Fibroblast of skin of left biceps (primary cell): ENCODE data around the gene ENOSF1.
"Not testable (repeated sequence)": the region's sequence is repeated elsewhere in the genome, so short reads cannot be mapped to it uniquely, and the experiment has no call there.

ENCODE experiments used
- DNase-seq, 2 experiments: peaks; one replicate each; pipeline ENCODE4 v3.0.0-alpha.2; 2013; ENCODE audit warnings: low read depth in 2 of 2

The ENOSF1 gene

GRCh38 chr18:706405-706804, 6.0 kb downstream of the ENOSF1 start:
- no peak for DNase-seq

GRCh38 chr18:703213-703967, 9.0 kb downstream of the ENOSF1 start:
- peak in 1 of 2 experiments; percentile 32 for DNase-seq

GRCh38 chr18:697800-698199, 14.6 kb downstream of the ENOSF1 start:
- no peak for DNase-seq

DNA sequence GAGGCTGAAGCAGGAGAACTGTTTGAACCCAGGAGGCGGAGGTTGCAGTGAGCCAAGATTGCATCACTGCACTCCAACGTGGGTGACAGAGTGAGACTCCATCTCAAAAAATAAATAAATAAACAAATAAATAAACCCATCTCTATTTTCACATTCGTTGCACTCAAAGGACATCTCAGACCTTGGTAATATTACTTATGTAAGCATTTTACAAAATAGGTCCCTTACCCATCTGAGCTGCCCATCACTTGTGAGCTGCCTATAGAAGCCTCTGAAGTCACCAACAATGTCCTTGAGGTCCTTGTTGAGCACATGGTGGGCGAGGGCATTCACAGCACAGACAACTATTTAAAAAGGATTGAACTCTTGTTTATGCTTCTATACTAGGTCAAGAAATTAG, 15.4 kb downstream of the ENOSF1 start:
- DNase-seq: no peak

GRCh38 chr18:693466-694187, 18.8 kb downstream of the ENOSF1 start:
- no peak for DNase-seq

- DNase-seq: no peak
Observed at GRCh38 chr18:692824-693223, 19.6 kb downstream of the ENOSF1 start.

DNA sequence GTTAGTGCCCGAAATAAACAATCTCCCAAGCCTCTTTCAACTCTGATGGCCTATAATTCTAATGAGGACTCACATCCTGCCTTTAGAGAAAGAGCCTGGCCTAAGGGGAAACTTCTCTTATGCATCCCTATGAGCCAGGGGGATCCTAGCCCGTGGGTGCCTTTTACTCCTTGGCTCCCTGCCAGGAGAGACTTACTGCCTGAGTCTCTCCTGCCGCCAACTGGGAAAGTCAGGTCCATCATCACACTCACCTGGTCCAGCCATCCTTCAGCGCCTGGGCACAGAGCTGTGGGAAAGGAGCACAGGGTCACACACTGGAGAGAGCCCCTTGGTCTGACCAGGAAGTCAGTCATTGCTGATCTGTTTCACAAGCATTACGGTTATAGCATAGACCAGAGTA, 24.1 kb downstream of the ENOSF1 start:
- DNase-seq: no peak

DNA sequence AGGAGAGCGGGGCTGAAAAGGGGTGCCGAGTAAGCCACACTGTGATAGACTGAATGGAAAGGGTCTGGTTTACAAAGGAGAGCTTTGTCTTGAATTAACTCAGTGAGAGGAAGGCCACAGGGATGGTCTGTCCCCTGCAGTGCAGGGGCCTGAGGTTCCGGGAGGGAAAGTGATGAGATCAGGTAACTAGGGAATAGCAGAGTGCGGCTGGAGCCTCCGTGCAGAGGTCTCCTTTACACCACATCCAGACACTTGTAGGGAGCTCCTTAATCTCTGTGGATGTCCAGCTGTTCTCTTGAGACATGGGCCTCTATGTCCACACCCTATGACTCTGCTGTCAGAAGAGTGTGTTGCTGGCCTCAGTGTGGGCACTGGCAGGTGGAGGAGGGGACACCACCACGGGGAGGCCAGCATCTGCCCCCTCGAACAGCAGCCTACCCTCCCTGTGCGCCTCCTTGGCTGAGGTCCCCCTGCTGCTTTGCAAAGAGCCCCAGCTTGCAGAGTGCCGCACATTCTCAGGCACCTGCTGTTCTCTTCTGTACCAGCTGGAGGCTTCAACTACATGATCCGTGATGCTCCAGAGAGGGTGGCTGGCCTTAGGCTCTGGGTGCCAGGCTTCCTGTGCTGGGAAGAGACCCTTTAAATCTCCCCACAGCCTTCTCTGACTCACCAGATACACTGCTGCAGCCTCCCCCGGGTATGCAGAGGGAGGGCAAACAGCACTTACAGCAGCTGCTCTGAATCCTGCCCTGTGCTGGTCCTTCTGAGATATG, 25.9 kb downstream of the ENOSF1 start:
- DNase-seq: no peak

DNA sequence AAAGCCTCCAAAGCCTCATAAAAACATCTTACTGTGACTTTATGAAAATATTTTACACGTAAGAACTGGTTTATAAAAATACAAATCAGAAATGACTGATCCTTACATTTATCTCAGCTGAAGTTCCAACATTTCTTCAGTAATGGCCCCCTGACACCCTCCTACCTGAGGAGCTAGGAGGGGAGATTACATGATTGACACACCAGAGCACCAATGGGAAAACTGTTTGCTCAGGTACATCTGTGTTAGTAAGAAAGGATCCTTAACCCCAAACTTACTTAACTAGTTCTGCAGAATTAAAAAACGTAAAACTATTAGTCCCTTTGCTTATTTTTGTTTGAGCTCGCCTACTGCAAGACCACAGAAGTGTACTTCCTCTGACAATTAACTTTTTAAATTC, 27.0 kb downstream of the ENOSF1 start:
- no peak for DNase-seq

- no peak for DNase-seq
Observed at GRCh38 chr18:683531-683930, 28.9 kb downstream of the ENOSF1 start.

GRCh38 chr18:682833-683232, 29.6 kb downstream of the ENOSF1 start:
- no peak for DNase-seq

DNA sequence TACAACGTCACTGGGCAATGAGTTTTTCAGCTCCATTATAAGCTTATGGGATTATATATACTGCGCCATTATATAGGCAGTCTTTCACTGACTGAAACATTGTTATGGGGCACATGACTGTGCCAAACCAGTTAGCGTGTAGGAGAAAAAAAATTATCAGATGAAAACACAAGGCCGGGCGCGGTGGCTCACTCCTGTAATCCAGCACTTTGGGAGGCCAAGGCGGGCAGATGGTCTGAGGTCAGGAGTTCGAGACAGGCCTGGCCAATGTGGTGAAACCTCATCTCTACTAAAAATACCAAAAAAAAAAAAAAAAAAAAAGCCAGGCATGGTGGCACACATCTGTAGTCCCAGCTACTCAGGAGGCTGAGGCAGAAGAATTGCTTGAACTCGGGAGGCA, 30.0 kb downstream of the ENOSF1 start:
- DNase-seq: not testable (repeated sequence)

- no peak for DNase-seq
Observed at GRCh38 chr18:681985-682384, 30.4 kb downstream of the ENOSF1 start.

DNA sequence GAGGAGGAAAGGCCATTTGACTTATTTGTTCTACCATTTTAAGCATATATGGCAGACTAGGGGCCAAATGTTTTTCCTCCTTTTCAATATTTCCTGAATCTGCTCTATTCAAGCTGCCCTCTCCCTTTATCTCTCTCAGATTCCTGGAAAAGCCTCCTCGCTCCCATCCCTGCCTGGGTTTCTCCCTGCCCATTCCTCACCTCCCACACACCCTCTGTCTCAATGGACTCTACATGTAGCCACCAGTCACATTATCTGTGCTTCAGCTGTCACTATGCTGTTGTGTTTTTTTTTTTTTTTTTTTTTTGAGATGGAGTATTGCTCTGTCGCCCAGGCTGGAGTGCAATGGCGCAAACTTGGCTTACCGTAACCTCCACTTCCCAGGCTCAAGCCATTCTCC, 32.0 kb downstream of the ENOSF1 start:
- DNase-seq: no peak

DNA sequence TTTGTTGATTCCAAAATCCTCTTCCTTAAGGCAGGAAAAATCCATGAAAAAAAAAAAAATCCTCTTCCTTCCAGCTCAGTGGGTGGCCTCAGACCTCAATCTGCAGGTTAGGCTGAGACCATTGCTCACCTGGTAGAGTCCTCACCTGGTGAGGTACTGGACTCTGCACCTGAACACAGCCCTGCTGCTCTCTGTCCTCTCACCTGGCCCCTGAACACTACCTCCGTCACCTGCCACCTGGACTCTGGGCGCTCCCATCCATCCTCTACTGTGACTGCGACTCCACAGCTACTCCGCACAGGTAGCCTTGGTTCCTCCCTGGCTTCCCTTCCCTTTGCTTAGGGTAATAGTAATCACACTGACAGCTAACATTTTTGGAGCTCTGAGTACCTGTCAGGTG, 32.9 kb downstream of the ENOSF1 start:
- DNase-seq: no peak

- DNase-seq: no peak
Observed at GRCh38 chr18:678482-679182, 33.8 kb downstream of the ENOSF1 start.

- no peak for DNase-seq
Observed at GRCh38 chr18:677951-678381, 34.5 kb downstream of the ENOSF1 start.

DNA sequence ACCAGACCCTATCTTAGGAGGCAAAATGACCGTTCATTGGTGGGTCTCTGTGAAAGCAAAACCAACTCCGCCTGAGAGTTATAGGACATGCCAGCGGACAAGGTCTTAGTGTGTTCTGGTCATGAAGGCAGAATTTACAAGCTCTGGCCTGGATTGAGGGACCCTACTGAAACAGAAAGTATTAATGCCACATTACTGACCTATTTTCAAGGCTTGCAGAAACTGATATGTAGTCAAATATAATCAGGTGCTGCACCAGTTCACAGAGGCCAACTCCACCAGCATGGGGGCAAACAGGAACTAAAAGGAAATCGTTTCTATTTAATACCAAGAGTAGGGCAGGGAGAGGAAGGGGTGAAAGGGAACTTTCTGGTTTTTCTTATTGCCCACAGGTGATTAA, 35.3 kb downstream of the ENOSF1 start:
- DNase-seq: no peak

DNA sequence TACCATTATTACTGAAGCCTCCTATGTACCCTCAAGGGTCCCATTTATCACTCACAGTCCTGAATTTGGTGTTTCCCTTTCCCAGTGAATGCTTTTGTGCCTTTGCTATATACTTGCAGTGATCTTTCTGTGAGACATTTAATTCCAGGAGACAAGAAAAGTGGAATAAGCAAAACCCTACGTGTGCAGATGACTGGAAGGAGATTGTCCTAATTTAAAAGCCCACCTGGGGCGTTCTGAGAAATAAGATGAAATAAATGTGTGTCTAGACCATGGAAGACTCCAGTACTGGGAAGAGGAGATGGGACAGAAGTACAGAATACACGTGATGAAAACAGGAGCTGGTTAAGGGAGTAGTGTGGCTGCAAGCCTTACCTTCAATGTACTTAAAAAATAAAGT, 35.7 kb downstream of the ENOSF1 start:
- no peak for DNase-seq

DNA sequence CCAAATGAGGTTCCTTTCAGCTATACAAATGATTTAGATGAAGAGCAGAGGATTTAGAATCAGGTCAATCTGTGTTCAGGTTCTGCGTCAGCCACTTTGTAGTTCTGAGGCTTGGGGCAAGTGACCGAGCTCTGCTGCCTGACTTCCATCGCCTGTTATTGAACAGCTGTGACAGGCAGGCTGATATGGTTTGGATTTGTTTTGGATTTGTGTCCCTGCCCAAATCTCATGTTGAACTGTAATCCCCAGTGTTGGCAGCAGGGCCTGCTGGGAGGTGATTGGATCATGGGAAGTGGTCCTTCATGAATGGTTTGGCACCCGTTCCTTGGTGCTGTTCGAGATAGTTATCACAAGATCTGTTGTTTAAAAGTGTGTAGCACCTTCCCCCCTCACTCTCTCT, 36.4 kb downstream of the ENOSF1 start:
- DNase-seq: no peak

DNA sequence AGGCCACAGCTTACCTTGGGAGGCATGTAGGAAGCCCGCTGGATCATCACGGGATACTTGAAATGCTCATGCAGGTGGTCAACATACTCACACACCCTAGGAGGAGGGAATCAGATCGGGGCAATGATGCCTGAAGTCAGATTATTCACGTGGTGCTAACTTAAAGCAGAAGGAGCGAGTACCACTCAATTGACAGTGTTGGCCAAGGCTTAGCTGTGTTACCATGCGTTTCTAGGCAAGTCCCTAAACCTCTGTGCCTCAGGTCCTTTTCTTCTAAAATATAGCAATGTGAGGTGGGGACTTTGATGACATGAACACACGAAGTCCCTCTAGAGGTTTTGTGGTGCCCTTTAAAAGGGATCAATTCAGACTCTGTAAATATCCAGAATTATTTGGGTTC, 37.1 kb downstream of the ENOSF1 start:
- no peak for DNase-seq

DNA sequence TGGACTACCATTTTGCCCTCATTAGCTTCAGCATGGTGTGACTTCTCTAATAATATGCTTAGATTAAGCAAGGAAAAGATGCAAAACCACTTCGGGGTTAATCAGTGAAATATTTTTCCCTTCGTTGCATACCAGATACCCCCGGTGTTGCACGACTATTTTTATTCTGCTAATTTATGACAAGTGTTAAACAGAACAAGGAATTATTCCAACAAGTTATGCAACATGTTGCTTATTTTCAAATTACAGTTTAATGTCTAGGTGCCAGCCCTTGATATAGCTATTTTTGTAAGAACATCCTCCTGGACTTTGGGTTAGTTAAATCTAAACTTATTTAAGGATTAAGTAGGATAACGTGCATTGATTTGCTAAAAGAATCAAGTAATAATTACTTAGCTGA, 38.7 kb downstream of the ENOSF1 start:
- no peak for DNase-seq
